K562 (cell line): Measurements from ENCODE around the gene SZT2. TPM values are rescaled to one million over a fixed set of nuclear protein-coding genes. Genes with fewer than 3 reads are reported as not detected.
A peak's percentile ranks its signal among the peaks of the same experiment; 100 is the strongest.

Experiments used
- ATAC-seq: fragments of 200-7000 bp; cut with Tn5 transposase; 3 replicates; pipeline ENCODE4 v1.9.1; 2020; ENCODE audit warnings: moderate library complexity
- BruUV-seq: library from RNA; stranded (reverse); fragments of 400-500 nt; replicated peaks from 2 replicates; lab custom pipeline; 2021; lab: Mats Ljungman, UMichigan
- CTCF ChIA-PET: fragments of 300-600 bp; formaldehyde crosslinking; extraction: SDS; loops from one replicate; lab custom pipeline; 2021; ENCODE audit warnings: low intra/inter-chr PET ratio; lab: Yijun Ruan, JAX
- POLR2A ChIA-PET: fragments of 300-600, 350-650 bp; sonication (Branson Sonifier 250); formaldehyde crosslinking; extraction: SDS; loops from one replicate; lab custom pipeline; 2021; ENCODE audit warnings: antibody characterized with exemption, inconsistent platforms; lab: Yijun Ruan, JAX
- DNase-seq, 4 experiments: peaks; one replicate each; pipeline versions ENCODE4 v3.0.0 to v3.0.0-alpha.2; 2011 to 2018; ENCODE audit warnings: low spot score in 3 of 4, mixed read lengths in 3 of 4; ENCODE audit errors: extremely low read depth in 1 of 4
- FAIRE-seq: peaks from 2 replicates; lab custom pipeline; 2011; peaks lifted over from hg19 to GRCh38; lab: Jason Lieb, UNC
- H2AFZ ChIP-seq: 2 replicates; pipeline ENCODE4 v1.6.0; 2011; ENCODE audit warnings: low read depth, low read length, control low read depth, inconsistent platforms
- H3K27ac ChIP-seq: fragments of 200-600 bp; 3 replicates; pipeline ENCODE4 v1.8.0; 2011; ENCODE audit warnings: low read depth, mild to moderate bottlenecking, control low read depth, inconsistent platforms, low read length, moderate library complexity, mixed read lengths; ENCODE audit errors: extremely low read depth
- H3K27me3 ChIP-seq, 2 experiments: fragments of 300-600 bp in 1 of 2; 2 replicates in 1 of 2; 3 replicates in 1 of 2; pipeline versions ENCODE4 v1.6.0 to v1.8.0; 2011; ENCODE audit warnings: inconsistent platforms in 2 of 2, low read length in 2 of 2, mild to moderate bottlenecking in 1 of 2, mixed read lengths in 1 of 2, moderate library complexity in 1 of 2; ENCODE audit not compliant: control insufficient read depth in 2 of 2, insufficient read depth in 2 of 2
- H3K36me3 ChIP-seq: fragments of 300-600 bp; 3 replicates; pipeline ENCODE4 v1.8.0; 2011; ENCODE audit warnings: mild to moderate bottlenecking, low read length, inconsistent platforms; ENCODE audit not compliant: control insufficient read depth, insufficient read depth
- H3K4me1 ChIP-seq, 2 experiments: fragments of 200-600 bp in 1 of 2; replicated peaks in 1 of 2; 2 replicates in 1 of 2; 3 replicates in 1 of 2; pipeline versions ENCODE4 v1.5.1 to v1.8.0; 2011; ENCODE audit warnings: inconsistent platforms in 2 of 2, low read length in 2 of 2, mild to moderate bottlenecking in 1 of 2, mixed read lengths in 1 of 2, moderate library complexity in 1 of 2; ENCODE audit not compliant: control insufficient read depth in 2 of 2, insufficient read depth in 2 of 2
- H3K4me2 ChIP-seq: 2 replicates; pipeline ENCODE4 v1.6.1; 2011; ENCODE audit warnings: low read length, control low read depth, inconsistent platforms, mixed read lengths; ENCODE audit not compliant: insufficient read depth
- H3K4me3 ChIP-seq: fragments of 200-600 bp; sonication (generic), shearing (Covaris generic); 2 replicates; pipeline ENCODE4 v1.5.1; 2016; ENCODE audit warnings: control low read depth, inconsistent platforms
- H3K79me2 ChIP-seq: fragments of 200-600 bp; 3 replicates; pipeline ENCODE4 v1.8.0; 2011; ENCODE audit warnings: low read length, inconsistent platforms; ENCODE audit not compliant: control insufficient read depth, insufficient read depth
- H3K9ac ChIP-seq, 2 experiments: 2 replicates each; pipeline versions ENCODE4 v1.6.0 to v1.6.1; 2011; ENCODE audit warnings: low read depth in 2 of 2, low read length in 2 of 2, control low read depth in 1 of 2, inconsistent platforms in 1 of 2, mild to moderate bottlenecking in 1 of 2, mixed read lengths in 1 of 2; ENCODE audit not compliant: insufficient read depth in 1 of 2
- H3K9me1 ChIP-seq: one replicate; pipeline ENCODE4 v1.6.0; 2011; ENCODE audit warnings: inconsistent platforms, mild to moderate bottlenecking, low read length, moderate library complexity; ENCODE audit not compliant: control insufficient read depth, insufficient read depth
- H3K9me3 ChIP-seq: replicated peaks from 2 replicates; pipeline ENCODE4 v1.5.1; 2011; ENCODE audit warnings: low read depth, low read length, inconsistent platforms; ENCODE audit not compliant: control insufficient read depth, insufficient read depth
- H4K20me1 ChIP-seq: replicated peaks from 2 replicates; pipeline ENCODE4 v1.6.1; 2011; ENCODE audit warnings: low read length, inconsistent platforms, mixed read lengths; ENCODE audit not compliant: control insufficient read depth, insufficient read depth
- GTF2E2 ChIP-seq: fragments of 200-800 bp; sonication (Bioruptor generic); IDR thresholded peaks from 2 replicates; pipeline ENCODE4 v1.6.1; 2016; ENCODE audit warnings: missing genetic modification characterization, missing compliant biosample characterization
- NFIX ChIP-seq: fragments of 250-450 bp; sonication (Bioruptor Pico); IDR thresholded peaks from 2 replicates; pipeline ENCODE4 v1.4.0; 2020; ENCODE audit warnings: low read depth, mild to moderate bottlenecking, moderate library complexity
- RCOR1 ChIP-seq, 2 experiments: IDR thresholded peaks; 2 replicates each; pipeline ENCODE4 v1.6.1; 2012; ENCODE audit warnings: low read depth in 2 of 2, low read length in 2 of 2, borderline replicate concordance in 1 of 2, improper control_type of control experiment in 1 of 2
- SIN3A ChIP-seq, 2 experiments: fragments of 150-350 bp in 1 of 2; IDR thresholded peaks; 2 replicates each; pipeline ENCODE4 v1.6.1; 2011 to 2016; ENCODE audit warnings: borderline replicate concordance in 2 of 2, low read depth in 2 of 2, low read length in 2 of 2, mild to moderate bottlenecking in 2 of 2, moderate library complexity in 2 of 2; ENCODE audit not compliant: control insufficient read depth in 1 of 2
- STAT5A ChIP-seq: IDR thresholded peaks from 2 replicates; pipeline ENCODE4 v1.6.1; 2012; ENCODE audit warnings: low read length, inconsistent platforms, borderline replicate concordance
- TOE1 ChIP-seq, 2 experiments: fragments of 450-650 bp in 1 of 2; sonication (generic) in 1 of 2; formaldehyde crosslinking in 1 of 2; IDR thresholded peaks; 2 replicates each; pipeline versions ENCODE4 v1.7.1 to v1.8.0; 2016 to 2022; ENCODE audit warnings: borderline replicate concordance in 2 of 2, mild to moderate bottlenecking in 2 of 2, antibody characterized with exemption in 1 of 2, inconsistent platforms in 1 of 2, low read depth in 1 of 2, missing genetic modification reagents in 1 of 2, moderate library complexity in 1 of 2
- ZNF12 ChIP-seq: sonication (generic); formaldehyde crosslinking; IDR thresholded peaks from 2 replicates; pipeline ENCODE4 v1.4.0; 2020; ENCODE audit warnings: mild to moderate bottlenecking, missing genetic modification reagents
- ZNF175 ChIP-seq: fragments of 200-800 bp; sonication (Bioruptor generic); IDR thresholded peaks from 2 replicates; pipeline ENCODE4 v1.6.1; 2016; ENCODE audit warnings: low read depth, mild to moderate bottlenecking, missing genetic modification characterization, missing compliant biosample characterization
- WGBS: fragments of 100-300 bp; shearing (Covaris generic); methylation state at CpG from one replicate; pipeline ENCODE4 v1.1.6; 2016; ENCODE audit warnings: low coverage, mixed read lengths; ENCODE audit not compliant: insufficient coverage; ENCODE audit errors: missing lambda C conversion rate; 5-methylcytosine and 5-hydroxymethylcytosine counted together
- in situ Hi-C: fragments of 300-500 bp; cut with MboI; formaldehyde crosslinking; loops from 4 replicates; pipeline ENCODE4 v1.15.0; 2018; ENCODE audit warnings: inconsistent platforms, mixed read lengths
- intact Hi-C: fragments of 100-400 bp; cut with micrococcal nuclease; formaldehyde crosslinking; loops from 2 replicates; pipeline ENCODE4 v1.14.2; 2022
- polyA plus RNA-seq, 8 experiments: library from polyadenylated mRNA; depleted of rRNA in 4 of 8; stranded (reverse) in 5 of 8; unstranded in 3 of 8; fragments of >200 nt; fragmentation: Nextera tagmentation in 2 of 8; fragmentation: Illumina TruSeq in 1 of 8; extraction: Ambion mirVana in 2 of 8; extraction: Trizol in 1 of 8; gene quantifications; 2 replicates each; pipeline versions ENCODE4 v1.2.1 to v1.2.3, GENCODE V29; 2011 to 2014; ENCODE audit warnings: inconsistent platforms in 1 of 8, missing spikeins in 1 of 8
- total RNA-seq, 7 experiments: library from RNA; depleted of rRNA in 6 of 7; stranded (reverse); fragments of >200 nt in 6 of 7; fragmentation: Illumina TruSeq in 2 of 7; extraction: Trizol in 2 of 7; gene quantifications; 2 replicates each; pipeline versions ENCODE4 v1.2.1 to v1.2.3, GENCODE V29; 2011 to 2021; ENCODE audit warnings: low replicate concordance in 1 of 7
- TF ChIP-seq, protein P1 (sequence below), 2 experiments: fragments of 450-650 bp; conservative IDR thresholded peaks; 2 replicates each; pipeline ENCODE4 v1.6.1; 2017; ENCODE audit warnings: mild to moderate bottlenecking in 2 of 2, moderate library complexity in 2 of 2
- TF ChIP-seq, protein P2 (sequence below): sonication (generic); formaldehyde crosslinking; IDR thresholded peaks from 2 replicates; pipeline ENCODE4 v1.9.0; 2022; ENCODE audit warnings: mild to moderate bottlenecking, missing genetic modification reagents
- TF ChIP-seq, protein P3 (sequence below): fragments of 450-650 bp; formaldehyde crosslinking; IDR thresholded peaks from 2 replicates; pipeline ENCODE4 v1.4.0; 2022; ENCODE audit warnings: missing genetic modification characterization

The SZT2 gene
- total and polyA plus RNA-seq, 9 of the 15 experiments (the other 6 are each of a cell fraction or from before 2014, with no cell fraction given): 0.88 to 31.0 (median 12.8) TPM

- H3K27ac ChIP-seq: no peak overlapping the region
- 58% methylated on average over 11 of the region's 11 CpGs for WGBS
- no peak overlapping the region for H3K4me3 ChIP-seq
- in situ Hi-C loops: no loop called here
- H3K9me1 ChIP-seq: peaks cover 4% of the 10 kb centered on the region
- no peaks in the 10 kb centered on the region for H3K9me3 ChIP-seq
- BruUV-seq: no TSS peak
- no peaks in the 10 kb centered on the region for H3K27me3 ChIP-seq
- H3K9ac ChIP-seq: 0 out of 4 replicates have a peak overlapping the region, but pooled peaks of 1 of the 2 experiments have one; percentile 55
- peaks cover 53% of the 10 kb centered on the region; the same call in 2 of the 3 replicates for H3K36me3 ChIP-seq
- ChIA-PET POLR2A (interaction anchor here (0.5 to 1.2 kb wide), 3 partner anchors 10 to 1754 kb away, joined by 3 to 7 read pairs (median 3); no protein-coding TSS in a partner anchor), CTCF (no interaction called here)
- DNase-seq (no peak), FAIRE-seq (peak; percentile 11), ATAC-seq (no peak)
- H4K20me1 ChIP-seq: peaks cover 4% of the 10 kb centered on the region; the same call in 1 of the 2 replicates
- H3K79me2 ChIP-seq: no peaks in the 10 kb centered on the region
- H2AFZ ChIP-seq: no peak overlapping the region
- H3K4me2 ChIP-seq: no peak overlapping the region
- peaks cover 8 to 24% of the 10 kb centered on the region in 2 experiments; a peak in 4 of 5 replicates for H3K4me1 ChIP-seq
- intact Hi-C loops: no loop called here
- TF ChIP-seq TOE1 (IDR thresholded peaks at IDR 0.05; ENCODE audit: borderline replicate concordance) (no peak), TOE1 (CRISPR knock-in tag; IDR thresholded peaks at IDR 0.05; ENCODE audit: borderline replicate concordance, low read depth) (no peak), GTF2E2 (no peak), RCOR1 (IDR thresholded peaks at IDR 0.05; ENCODE audit: borderline replicate concordance in 1 of 2, low read depth in 2 of 2, low read length in 2 of 2) (no peak), NFIX (no peak), ZNF175 (CRISPR knock-in tag) (no peak), ZNF12 (no peak), STAT5A (no peak), SIN3A (IDR thresholded peaks at IDR 0.05; ENCODE audit: borderline replicate concordance in 2 of 2, control insufficient read depth in 1 of 2, low read depth in 2 of 2, low read length in 2 of 2) (no peak)
- TF ChIP-seq, protein P1, sequence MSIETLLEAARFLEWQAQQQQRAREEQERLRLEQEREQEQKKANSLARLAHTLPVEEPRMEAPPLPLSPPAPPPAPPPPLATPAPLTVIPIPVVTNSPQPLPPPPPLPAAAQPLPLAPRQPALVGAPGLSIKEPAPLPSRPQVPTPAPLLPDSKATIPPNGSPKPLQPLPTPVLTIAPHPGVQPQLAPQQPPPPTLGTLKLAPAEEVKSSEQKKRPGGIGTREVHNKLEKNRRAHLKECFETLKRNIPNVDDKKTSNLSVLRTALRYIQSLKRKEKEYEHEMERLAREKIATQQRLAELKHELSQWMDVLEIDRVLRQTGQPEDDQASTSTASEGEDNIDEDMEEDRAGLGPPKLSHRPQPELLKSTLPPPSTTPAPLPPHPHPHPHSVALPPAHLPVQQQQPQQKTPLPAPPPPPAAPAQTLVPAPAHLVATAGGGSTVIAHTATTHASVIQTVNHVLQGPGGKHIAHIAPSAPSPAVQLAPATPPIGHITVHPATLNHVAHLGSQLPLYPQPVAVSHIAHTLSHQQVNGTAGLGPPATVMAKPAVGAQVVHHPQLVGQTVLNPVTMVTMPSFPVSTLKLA (conservative IDR thresholded peaks at IDR 0.05): no peak
- TF ChIP-seq, protein P2, sequence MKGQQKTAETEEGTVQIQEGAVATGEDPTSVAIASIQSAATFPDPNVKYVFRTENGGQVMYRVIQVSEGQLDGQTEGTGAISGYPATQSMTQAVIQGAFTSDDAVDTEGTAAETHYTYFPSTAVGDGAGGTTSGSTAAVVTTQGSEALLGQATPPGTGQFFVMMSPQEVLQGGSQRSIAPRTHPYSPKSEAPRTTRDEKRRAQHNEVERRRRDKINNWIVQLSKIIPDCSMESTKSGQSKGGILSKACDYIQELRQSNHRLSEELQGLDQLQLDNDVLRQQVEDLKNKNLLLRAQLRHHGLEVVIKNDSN (CRISPR knock-in tag): no peak
- TF ChIP-seq, protein P3, sequence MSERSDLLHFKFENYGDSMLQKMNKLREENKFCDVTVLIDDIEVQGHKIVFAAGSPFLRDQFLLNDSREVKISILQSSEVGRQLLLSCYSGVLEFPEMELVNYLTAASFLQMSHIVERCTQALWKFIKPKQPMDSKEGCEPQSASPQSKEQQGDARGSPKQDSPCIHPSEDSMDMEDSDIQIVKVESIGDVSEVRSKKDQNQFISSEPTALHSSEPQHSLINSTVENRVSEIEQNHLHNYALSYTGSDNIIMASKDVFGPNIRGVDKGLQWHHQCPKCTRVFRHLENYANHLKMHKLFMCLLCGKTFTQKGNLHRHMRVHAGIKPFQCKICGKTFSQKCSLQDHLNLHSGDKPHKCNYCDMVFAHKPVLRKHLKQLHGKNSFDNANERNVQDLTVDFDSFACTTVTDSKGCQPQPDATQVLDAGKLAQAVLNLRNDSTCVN: no peak
These were observed 59.4 kb downstream of the SZT2 start for GRCh38 chr1:43448955-43449707.
